CD1c-positive myeloid dendritic cell (primary cell): ENCODE measurements around the gene CARF.
A peak's percentile ranks its signal among the peaks of the same experiment; 100 is the strongest.
"Not testable (repeated sequence)": the region's sequence is repeated elsewhere in the genome, so short reads cannot be mapped to it uniquely, and the experiment has no call there.

Experiments used
- DNase-seq: peaks from one replicate; pipeline ENCODE4 v3.0.0-alpha.2; 2016; ENCODE audit errors: extremely low spot score

CARF gene

GRCh38 chr2:202933958-202934357 lies 21.9 kb downstream of the CARF start:
- no peak for DNase-seq

GRCh38 chr2:202934456-202934855 lies 22.4 kb downstream of the CARF start:
- DNase-seq, result no peak

GRCh38 chr2:202938960-202939359 lies 26.9 kb downstream of the CARF start:
- DNase-seq, result no peak

- DNase-seq, result no peak
Observed at GRCh38 chr2:202941771-202942170, 29.7 kb downstream of the CARF start.

GRCh38 chr2:202944408-202944807 lies 32.3 kb downstream of the CARF start:
- DNase-seq, result no peak

GRCh38 chr2:202944816-202945215 lies 32.7 kb downstream of the CARF start:
- DNase-seq, result no peak

GRCh38 chr2:202945497-202945896 lies 33.4 kb downstream of the CARF start:
- no peak for DNase-seq

- DNase-seq, result not testable (repeated sequence)
Observed at GRCh38 chr2:202949333-202949732, 37.3 kb downstream of the CARF start.

- peak; percentile 80 for DNase-seq
Observed at GRCh38 chr2:202950592-202950991, 38.5 kb downstream of the CARF start.

GRCh38 chr2:202960524-202960923 lies 48.4 kb downstream of the CARF start:
- no peak for DNase-seq

- no peak for DNase-seq
Observed at GRCh38 chr2:202963712-202964111, 51.6 kb downstream of the CARF start.

GRCh38 chr2:202965810-202966460 lies 53.9 kb downstream of the CARF start:
- DNase-seq, result peak; percentile 49

GRCh38 chr2:202969404-202969803 lies 57.3 kb downstream of the CARF start:
- not testable (repeated sequence) for DNase-seq

- DNase-seq, result no peak
Observed at GRCh38 chr2:202976809-202977208, 64.7 kb downstream of the CARF start.

- no peak for DNase-seq
Observed at GRCh38 chr2:202982779-202983491, 70.9 kb downstream of the CARF start.

GRCh38 chr2:202989749-202990148 lies 77.7 kb downstream of the CARF start:
- DNase-seq, result no peak

GRCh38 chr2:202990501-202990900 lies 78.4 kb downstream of the CARF start:
- DNase-seq, result no peak

- peak; percentile 82 for DNase-seq
Observed at GRCh38 chr2:202997113-202997512, 85.0 kb downstream of the CARF start.

GRCh38 chr2:203002054-203002821 lies 90.2 kb downstream of the CARF start:
- DNase-seq, result no peak

- no peak for DNase-seq
Observed at GRCh38 chr2:203003716-203004115, 91.6 kb downstream of the CARF start.

- DNase-seq, result peak; percentile 99
Observed at GRCh38 chr2:203014456-203015199, 102.6 kb downstream of the CARF start, which contains the start of gene NBEAL1. Gene NBEAL1 (plus strand): TSS chr2:203014875. CDS start chr2:203016385, 1,510 bp downstream.

GRCh38 chr2:203016716-203017115 lies 104.6 kb downstream of the CARF start:
- no peak for DNase-seq
